HEK293T (cell line): ENCODE data around the gene DRC1.

Experiments used
- ELF4 ChIP-seq: fragments of 450-650 bp; IDR thresholded peaks from 2 replicates; pipeline ENCODE4 v1.6.1; 2017; ENCODE audit warnings: antibody characterized with exemption
- HDGF ChIP-seq: fragments of 450-650 bp; IDR thresholded peaks from 2 replicates; pipeline ENCODE4 v1.6.1; 2017; ENCODE audit warnings: antibody characterized with exemption, borderline replicate concordance
- SP1 ChIP-seq: fragments of 450-650 bp; IDR thresholded peaks from 2 replicates; pipeline ENCODE4 v1.6.1; 2017

- TF ChIP-seq HDGF: no peak
- no peak for TF ChIP-seq SP1
- no peak for TF ChIP-seq ELF4
These were observed 47.7 kb downstream of the DRC1 start for GRCh38 chr2:26449278-26450030.
